ENCODE measurements around the gene STRA8.

The STRA8 gene, protein sequence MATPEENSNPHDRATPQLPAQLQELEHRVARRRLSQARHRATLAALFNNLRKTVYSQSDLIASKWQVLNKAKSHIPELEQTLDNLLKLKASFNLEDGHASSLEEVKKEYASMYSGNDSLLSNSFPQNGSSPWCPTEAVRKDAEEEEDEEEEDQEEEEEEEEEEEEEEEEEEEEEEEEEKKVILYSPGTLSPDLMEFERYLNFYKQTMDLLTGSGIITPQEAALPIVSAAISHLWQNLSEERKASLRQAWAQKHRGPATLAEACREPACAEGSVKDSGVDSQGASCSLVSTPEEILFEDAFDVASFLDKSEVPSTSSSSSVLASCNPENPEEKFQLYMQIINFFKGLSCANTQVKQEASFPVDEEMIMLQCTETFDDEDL

DNA sequence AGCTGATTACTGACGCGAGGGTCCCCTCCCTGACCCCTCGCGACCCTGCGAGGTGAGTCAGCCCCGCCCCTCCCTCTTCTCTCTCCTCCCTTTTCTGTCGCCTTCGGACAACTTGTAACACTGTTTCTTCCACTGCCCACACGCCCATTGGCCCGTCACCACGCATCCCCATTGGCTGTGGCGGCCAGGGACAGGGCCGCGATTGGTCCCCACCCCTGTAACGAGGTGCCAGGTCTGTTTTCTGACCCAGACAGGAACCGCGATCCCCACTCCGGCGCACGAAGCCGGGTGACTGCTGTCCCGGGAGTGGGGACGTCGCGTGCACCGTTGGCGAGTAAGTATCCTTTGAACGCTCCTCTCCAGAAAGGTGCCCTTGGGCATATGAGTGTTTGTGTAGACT is at the start of gene STRA8:
STRA8 (plus strand) TSS at position 269 of the 400 bp plus-strand sequence. CDS start 6,687 bp downstream, outside the sequence.
- no peak for DNase-seq

DNA sequence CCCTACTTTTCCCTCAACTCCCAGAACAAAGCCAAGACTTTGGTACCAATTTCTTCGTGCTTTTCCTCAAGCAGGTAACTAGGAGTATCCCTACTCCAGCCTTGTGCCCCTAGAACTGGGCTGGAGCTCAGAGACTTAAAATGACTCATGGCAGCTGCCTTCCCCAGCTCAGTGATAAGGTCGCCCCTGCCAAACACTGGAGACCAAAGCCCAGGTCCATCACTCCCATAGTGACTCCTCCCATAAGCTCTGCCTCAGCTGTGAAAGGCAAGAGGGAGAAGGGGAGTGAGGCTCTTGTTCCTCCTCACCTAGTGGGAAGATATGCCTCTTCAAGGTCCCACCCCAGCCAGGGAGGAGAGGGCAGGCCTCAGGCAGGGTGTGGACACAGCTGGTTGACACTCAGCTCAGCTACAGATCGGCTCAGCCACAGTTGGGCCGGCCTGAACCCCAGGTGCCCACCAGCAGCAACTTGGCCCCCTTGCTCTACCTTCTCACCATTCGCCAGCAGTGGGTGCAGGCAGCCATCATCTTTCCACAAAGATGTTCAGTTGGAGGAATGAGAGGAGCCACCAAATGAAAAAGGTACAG is 49.3 kb upstream of the STRA8 start:
- DNase-seq: no peak

DNA sequence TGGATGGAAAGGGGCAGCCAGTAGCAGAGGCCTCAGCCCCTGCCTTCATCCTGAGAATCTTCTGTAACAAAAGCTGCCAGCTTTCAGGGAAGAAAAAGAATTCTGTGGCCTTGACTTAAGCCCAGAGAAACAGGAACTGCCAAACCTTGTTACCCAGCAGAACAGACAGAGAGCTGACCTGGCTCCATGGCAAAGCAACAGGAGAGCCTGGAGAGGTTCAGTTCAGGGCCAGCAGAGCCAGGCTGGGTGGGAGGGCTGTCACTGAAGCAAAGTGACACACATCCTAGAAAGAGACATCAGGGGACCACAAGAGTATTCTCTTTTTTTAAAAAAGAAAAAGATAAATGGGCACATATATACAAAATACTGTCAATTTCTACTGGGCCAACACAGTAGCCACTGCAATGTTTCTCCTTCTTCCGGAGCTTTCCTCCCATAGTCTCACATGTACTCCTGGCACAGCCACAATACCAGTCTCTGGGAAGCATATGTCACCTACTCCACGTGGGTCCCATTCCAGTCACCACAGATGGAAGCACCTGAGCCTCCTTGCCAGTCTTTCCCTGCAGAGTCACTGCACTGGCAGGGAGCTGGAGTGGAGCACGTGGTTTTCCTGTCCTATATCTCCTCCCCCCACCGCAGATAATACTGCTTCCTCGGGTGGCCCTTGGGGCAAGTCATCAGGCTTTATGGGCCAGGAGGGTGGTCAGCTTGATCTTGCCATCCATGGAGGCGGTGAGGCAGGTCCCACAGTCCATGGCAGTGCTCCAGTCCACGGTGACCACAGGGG is 48.0 kb upstream of the STRA8 start:
- no peak for DNase-seq

DNA sequence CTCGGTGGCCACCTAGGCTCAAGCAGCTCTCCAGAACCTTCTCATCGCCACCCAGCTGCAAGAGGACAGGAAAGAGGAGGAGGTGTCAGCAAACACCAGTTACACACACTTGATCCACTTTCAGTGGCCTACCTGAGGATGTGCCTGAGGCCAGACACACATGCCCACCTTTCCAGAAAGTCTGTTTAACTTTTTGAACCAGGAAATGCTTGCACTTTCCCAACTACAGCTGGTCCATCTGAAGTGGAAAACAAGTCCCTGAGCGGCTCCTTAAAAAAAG is 47.4 kb upstream of the STRA8 start:
- DNase-seq: no peak

DNA sequence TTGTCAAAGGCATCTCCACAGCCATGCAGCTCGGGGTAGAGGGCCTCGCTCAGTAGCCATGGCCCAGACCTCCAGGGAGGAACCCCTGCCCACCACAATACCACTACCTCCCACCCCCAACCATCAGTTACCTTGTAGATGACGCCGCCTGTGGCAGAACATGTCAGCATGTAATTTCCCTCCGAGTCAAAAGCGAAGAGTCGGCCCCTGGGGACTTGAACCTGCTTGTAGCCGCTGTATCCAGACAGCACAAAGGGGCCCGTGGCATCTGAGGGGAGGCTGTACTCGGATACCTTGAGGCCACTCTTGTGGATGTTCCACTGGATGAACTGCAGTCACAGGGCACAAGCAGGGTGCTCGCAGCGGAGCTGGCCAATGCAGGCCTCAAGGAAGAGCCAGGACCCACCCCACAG is 46.8 kb upstream of the STRA8 start:
- DNase-seq: no peak

DNA sequence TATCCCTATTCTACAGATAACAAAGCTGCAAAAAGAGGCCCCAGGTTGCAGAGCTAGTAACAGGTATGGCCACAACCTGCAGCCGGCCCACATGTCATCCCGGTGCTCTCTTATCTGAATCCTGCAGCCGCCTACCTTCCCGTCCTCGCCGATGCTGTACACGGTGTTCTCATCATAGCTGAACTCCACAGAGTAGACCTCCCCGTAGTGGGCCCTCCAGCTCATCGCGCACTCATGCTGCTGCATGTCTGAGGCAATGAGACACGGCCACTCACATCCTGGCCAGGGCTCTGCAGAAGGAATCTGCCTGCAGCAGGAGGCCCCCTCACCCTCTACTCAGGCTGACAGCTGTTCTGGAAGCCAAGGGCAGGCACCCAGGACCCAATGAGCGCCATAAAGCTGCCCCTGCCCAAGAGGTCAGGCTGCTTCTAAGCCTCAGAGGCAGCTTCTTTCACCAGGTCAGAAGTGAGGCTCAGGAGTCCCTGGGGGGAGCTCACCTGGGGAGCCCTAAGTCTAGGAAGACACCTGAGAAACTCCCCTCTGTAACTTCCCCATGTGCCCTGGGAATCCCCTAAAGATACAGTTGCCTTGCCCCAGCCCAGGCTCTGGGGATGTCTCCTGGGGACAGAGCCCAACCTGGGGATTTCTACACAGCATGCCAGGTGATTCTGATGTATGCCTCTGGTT is 45.2 kb upstream of the STRA8 start:
- no peak for DNase-seq

DNA sequence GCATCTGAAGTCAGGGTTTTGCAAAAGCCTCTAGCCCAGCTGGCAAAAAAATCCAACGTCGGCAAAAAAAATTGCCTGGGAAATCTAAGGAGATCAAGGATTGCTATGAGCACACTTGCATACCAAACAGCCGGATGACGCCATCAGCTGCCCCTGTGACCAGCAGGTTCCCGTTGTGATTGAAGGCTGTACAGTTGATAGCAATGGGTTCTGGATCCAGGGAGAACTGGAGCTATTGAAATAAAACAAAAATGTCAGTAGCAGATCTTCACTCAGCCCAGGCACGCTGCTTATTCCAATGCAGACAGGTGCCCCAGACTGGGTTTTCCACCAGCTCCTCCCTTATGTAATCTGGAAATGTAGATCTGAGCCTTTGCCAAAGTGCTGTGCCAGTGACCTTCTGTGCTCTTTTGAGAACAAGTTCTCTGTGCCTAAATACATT is 44.4 kb upstream of the STRA8 start:
- DNase-seq: no peak

DNA sequence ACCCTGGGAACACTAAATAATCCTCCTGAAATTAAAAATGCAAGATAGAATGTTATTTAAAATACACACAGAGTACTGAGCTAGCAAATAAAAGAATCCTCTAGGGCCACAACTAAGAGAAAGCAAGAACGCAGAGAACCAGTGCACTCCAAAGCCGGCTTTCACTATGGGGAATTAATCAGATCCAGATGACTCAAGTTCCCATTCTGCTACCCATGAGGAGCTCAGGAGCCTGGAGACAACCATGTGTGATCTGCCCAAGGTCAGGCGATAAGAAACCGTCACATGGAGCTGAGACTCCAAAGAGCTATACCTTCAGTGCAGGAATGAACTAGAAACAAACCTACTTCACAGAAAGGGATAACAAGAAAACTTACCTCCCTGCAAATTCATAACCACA is 43.7 kb upstream of the STRA8 start:
- no peak for DNase-seq

DNA sequence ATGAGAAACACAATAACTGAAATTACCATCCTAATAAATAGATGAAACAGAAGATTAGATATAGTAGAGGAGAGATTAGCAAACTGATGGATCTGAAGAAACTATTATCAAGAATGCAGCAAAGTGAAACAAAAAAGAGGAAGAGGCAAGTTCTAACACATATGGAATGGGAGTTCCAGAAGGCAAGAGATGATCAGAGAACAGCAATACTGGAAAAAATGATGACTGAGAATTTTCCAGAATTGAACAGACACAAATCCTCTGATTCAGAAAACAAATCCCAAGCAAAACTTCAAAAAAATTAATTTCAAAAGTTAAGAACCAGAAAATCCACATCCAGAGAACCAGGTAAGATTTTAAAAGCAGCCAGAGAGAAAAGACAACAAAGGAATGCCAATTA is 42.9 kb upstream of the STRA8 start:
- DNase-seq: no peak

DNA sequence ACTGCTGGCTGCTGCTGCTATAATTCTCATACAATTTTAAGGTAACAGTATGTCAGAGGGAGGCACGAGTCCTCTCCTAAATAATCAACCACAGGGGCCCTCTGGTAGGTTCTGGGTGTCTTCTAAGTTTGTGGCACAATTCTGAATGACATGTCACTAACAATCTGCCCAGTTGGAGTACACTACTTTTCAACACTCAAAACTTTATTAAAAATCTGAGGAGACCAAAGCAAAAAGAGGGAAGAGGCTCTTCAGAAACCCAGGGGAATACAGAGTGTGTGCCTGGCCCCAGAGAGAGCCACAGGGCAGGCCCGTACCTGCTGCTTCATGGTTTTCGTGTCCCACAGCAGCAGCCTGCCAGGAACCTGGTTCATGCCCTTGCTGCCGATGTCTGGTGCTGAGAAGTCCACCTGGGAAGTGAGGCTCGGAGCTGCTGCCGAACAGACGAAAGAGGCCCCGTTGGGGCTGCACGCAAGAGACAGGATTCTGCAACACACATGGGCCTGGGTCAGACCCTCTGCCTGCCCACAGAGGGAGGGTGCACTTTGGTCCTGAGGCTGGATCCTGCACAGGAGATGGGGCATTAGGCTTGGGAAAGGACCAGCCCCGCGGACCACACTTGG is 40.6 kb upstream of the STRA8 start:
- DNase-seq: no peak

DNA sequence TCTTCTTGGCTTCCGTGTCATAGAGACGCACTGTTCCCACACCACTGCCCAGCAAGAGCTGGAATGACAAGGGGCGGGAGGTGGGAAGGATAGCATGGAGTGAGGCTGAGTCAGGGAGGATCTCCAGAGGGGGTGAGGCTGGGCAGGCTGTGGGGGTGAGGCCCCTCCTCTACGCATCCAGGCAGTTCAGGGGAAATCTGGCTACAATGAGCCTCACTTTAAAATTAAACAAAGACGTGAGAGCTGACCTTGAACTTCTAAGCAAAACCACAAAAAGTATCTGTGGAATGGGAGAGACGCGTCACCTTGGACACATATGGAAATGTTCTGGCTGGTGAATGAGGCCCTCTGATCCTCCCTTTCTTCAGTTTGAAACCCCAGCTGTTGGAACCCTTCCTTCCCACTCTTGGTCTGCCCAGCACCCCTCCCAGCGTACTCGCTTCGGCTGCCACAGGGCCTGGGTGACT is 40.0 kb upstream of the STRA8 start:
- no peak for DNase-seq

DNA sequence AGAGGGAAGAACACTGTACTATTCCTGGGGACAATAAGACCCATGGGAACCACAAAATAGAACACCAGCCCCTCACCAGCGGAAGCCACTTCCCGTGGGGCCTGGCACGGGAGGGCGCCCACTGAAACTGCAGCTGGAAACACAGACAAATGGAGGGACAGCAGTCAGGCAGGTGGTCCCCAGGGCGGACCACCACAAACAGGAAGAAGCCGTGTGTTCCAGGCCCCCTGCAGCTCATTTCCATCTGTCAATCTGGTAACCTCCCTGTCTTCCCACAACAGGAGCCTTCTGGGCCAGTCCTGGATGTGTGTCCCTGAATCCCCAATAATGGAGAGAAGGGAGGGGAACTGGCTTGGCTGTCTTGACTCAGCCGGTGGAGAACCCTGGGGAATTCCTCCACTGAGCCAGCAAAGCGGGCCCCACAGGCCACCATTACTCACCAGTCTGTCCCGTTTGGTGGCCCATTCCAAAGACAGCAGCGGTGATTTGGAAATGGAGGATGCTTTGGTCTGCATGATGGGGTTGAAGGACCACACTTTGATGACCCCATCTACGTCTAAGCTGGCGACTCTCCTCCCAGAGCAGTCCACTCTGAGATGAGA is 39.0 kb upstream of the STRA8 start:
- no peak for DNase-seq

DNA sequence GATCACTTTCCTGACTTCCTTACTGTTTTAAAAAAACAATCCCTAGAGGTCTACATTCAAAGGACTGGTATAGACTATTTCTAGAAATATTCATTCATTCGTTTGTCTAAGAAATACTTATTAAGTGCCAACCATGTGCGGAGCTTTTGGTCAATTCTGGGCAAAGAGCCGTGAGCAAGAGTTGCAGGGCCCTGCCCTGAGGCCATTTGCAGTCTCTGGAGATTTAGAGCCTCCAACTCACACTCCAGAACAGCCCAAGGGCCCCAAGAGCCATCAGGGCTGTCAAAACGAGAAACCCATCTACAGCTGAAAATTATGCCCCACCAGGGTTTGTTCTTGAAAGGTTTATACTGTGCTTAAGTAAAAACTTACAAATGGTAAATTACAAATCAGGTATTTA is 38.5 kb upstream of the STRA8 start:
- DNase-seq: no peak

DNA sequence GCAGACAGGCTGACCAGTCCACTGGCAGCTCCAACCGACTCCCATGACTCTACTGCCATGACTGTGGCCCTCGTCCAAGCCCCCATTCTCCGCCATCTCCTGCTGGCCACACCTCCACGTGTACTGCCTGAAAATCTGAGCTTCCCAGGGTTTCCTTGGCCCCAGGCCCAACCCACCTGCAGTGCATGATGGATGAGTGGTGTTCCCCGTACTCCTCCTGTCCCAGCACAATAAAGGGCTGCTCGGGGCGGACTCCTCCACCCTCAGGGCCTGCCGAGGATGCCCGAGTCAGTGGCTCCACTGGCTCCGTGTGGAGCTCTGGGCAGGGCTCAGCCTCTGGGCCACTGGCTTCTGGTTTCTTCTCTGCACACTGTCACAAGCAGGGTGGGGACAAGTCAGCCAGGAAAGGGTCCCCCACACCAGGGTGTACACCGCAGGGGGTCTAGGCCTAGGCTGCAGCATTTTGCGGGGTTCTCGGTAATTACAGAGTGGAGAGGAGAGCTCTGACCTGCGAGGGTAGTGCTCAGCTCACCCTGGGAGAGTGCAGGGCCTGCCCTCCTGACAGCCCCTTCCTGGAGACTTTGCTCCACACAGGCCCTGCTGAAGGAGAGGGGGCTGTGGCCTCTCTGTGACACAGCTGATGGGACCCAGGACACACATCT is 37.5 kb upstream of the STRA8 start:
- DNase-seq: no peak

DNA sequence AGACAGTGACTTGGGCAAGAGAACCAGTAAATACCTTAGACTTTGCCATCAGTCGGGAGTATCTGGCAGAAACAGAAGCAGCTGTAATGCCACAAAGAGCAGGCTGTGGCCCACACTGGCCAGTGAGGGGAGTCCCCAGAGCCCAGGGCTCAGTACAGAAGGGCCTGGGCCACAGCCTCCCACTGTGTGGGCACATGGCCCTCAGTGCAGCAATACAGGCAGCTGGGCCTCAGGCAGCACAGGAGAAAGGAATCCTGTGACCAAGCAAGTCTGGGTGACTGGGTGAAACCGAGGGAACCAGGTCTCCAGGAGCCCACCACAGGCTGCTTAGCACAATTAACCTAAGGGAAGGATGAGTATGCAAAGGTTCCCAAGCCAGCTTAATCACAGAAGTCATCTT is 36.3 kb upstream of the STRA8 start:
- no peak for DNase-seq

DNA sequence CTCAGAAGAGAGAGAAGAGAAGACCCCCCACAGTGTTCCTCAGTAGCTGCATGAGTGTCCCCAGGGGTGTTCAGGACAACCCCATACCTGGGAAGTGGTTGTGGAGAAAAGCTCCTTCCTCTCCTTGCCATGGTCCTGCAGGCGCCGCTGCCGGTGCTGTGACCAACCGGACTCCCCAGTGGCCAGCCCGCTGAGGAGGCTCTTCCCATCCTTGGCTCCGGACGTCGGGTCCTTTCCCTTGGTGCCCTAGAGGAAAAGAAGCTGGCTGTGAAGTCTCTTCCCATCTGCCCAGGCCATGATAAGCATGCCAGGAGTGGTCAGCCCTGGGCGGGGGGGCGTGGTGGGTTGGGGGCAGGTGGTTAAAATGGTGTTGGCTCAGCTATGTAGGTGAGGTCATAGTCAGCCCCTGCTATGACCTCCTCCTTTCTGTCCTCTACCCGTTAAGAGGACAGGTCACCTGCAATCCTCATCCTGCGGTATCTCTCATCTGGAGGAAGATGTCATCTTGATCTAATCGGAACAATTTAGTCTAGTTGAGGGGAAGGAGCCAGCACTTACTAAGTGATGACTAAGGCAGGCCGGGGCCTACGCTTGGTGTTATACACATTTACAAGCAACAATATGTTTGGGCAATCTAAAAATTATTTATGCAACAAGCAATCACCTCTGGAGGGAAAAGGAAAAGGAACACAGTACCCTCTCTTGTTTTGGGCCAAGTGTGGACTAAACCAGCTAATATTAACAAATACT is 35.6 kb upstream of the STRA8 start:
- no peak for DNase-seq

DNA sequence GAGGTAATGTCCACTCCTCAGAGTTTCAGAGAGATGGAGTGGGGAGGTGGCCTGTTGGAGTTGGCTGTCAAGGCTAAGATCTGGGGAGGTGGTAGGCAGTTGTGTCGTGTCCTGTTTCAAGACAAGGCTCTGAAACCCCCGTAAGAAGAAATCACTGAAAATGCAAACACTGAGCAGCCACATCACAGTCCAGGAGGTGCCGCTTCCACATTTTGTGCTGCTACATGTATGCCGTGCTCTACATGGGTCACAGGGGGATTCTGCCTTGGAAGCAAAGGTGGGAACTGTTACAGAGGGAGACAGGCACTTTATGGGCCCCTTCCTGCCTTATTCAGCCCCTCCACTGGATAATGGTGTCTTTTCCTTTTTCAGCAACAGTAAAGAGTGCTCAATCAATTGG is 34.2 kb upstream of the STRA8 start:
- no peak for DNase-seq

DNA sequence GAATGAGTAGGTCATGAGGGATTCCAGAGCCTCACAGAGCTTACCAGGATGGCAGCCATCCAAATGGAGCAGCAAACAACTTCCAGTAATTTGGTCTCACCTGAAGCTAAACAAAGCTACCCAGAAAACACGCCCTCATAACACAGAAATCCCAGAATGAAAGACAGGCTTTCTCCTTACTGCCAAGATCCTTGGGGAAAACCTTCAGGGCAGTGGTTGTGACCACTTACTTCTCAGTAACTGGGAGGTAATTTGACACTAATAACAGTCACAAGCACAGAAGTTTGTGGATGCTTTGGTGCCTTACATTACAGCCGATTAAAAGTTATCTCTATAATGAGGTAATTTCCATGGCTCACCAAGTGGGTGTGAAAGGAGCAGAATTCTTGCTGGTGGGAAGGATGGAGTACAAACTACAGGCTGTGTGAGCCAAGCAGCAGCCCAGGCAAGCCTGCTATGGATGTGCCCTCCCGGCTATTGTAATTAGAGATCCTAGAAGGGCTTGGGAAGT is 32.8 kb upstream of the STRA8 start:
- DNase-seq: no peak

DNA sequence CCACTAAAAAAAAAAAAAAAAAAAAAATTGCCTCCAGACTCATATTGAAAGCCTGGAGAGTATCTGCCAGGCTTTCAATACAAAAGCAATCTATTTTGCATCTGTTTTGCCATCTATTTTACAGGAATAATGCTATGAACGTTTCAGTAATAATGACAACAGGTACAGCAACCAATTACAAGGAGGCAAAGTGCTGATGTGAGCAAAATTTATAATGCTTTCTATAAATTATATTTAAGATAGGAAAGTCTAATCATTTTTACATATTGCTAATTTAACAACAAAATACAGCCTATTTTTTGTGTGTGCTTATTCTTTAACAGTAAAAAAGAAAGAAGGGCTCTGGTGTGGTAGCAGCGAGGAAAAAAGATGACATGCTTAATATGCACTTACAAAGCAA is 32.3 kb upstream of the STRA8 start:
- no peak for DNase-seq

DNA sequence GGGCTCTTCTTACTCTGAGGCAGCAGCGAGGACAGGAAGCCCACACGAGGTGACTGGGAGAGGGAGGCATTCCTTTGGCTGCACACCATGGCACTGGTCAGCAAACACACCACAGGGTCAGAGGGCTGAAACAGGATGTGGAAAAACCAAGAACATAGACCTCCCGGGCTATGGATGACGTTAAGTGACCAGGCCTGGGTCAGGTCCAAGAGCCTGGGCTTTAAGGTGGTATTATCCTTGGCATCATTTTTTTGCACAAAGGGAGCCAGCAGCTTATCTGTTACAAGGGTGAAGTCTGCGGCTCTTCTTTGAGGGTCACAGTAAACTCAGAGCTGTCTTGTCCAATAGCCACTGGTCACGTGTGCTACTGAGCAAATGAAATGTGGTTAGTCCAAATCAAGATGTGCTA is 29.3 kb upstream of the STRA8 start:
- DNase-seq: no peak

DNA sequence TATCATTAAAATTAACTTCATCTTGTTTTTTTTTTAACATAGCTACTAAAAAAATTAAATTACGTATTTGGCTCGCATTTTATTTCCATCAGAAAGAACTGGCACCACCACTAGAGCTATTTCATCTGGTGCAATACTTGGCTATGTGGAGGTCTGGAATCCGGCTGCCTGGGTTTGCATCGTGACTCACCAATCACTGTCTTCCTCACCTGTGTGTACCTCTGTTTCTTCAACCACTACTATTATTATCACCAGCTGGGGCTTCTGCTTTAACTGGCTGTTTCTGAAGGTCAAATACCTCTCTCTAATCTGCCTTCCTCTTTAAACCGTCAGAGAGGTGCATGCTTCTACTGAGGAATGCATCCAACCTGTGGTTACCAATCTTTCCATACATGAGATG is 28.8 kb upstream of the STRA8 start:
- DNase-seq: no peak

Data from hippocampal formation (tissue), 2 donors.